GM19395 (cell line): ENCODE data around the gene MVK.
"Not testable (repeated sequence)": the region's sequence is repeated elsewhere in the genome, so short reads cannot be mapped to it uniquely, and the experiment has no call there.

Experiments
- ATAC-seq: cut with Tn5 transposase; IDR thresholded peaks from one replicate; pipeline ENCODE4 v1.9.1; 2021; ENCODE audit warnings: mild to moderate bottlenecking, moderate library complexity; ENCODE audit not compliant: unreplicated experiment

Gene MVK

DNA sequence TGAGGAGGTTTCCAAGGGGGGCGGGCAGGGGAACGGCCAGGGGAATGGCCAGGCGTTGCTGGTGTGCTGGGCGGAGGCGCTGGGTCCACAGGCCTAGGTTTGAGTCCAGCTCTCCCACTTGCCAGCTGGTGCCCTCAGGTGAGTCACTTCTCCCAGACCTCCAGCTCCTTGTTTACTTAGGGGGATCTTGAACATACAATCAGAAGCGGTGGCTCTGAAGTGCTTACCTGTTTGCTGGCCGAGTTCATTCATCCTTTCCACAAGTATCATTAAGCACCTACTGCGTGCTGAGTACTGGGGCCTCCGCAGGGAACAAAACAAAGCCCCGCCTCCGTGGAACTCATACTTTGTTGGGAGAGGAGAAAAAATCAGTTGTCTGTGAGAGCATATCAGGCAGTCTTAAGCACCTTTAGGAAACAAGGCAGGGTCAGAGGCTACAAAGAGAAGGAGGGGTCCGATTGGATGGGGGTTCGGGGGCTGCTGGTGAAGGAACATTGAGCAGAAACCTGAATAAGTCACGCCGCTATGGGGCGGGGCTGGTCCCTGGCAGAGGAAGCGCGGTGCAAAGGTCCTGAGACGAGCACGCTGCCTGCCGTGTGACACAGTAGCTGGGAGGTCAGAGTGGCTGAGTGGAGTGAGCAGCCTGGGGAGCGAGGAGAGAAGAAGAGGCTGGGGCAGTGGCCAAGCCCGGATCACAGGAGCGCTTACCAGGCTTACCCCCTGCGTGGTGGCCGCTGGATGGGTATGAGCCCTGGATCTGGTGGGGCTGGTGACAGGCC is 15.1 kb downstream of the MVK start:
- no peak for ATAC-seq

DNA sequence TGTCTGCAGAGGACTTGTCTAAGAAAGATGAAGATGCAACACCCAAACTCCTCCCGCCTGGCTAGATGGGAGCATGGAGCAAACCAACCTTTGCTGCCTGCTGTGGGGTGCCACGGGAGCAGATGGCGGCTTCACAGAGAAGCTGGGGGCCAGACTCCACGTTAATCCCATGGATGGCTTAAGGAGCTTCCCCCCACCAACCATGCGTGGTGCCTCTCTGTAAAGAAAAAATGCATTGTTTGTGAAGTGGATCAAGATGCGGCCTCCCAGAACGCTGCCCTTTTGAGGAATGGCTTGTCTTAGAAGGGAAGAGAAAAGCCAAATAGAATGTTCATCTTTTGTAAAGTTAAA is 15.6 kb downstream of the MVK start:
- no peak for ATAC-seq

DNA sequence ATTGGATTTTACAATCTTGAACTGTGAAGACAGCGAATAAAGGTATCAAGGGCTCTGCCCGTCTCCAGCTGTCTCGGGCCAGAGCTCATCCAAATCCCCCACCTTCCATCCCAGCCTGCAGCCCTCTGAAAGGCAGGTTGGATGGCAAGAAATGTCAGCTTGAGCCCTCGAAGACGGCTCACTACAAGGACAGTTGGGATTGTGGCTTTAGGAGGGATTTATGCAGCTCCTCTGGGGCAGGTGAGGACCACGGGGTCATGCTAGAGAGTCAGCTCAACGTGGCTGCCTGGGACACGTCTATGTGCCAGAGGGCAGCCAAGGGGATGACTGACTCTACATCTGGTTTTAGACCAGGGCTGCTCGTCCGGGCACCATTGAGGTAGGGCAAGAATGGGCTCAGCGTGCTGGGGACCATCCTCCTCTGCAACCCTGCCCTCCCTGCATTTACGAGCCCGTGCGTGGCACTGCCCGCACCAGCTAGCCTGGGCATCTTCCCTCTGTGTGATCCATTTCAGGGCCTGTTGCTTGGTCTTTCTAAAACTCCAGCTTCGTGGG is 16.2 kb downstream of the MVK start:
- ATAC-seq: no peak

DNA sequence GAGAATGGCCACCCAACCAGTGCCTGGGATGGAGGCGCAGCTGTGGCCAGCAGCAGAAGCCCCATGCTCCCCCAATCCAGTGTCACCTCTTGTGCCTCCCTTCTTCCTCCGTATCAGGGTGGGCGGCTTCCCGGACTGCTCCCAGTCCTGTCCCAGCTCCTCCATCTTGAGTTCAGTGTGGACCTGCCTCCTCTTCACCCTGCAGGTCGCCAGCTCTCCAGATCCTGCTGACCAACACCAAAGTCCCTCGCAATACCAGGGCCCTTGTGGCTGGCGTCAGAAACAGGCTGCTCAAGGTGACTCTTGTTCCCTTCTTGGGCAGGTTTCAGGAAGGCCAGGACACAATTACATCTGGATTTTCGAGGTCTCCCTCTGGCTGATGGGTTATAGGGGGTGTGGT is 17.0 kb downstream of the MVK start:
- no peak for ATAC-seq

DNA sequence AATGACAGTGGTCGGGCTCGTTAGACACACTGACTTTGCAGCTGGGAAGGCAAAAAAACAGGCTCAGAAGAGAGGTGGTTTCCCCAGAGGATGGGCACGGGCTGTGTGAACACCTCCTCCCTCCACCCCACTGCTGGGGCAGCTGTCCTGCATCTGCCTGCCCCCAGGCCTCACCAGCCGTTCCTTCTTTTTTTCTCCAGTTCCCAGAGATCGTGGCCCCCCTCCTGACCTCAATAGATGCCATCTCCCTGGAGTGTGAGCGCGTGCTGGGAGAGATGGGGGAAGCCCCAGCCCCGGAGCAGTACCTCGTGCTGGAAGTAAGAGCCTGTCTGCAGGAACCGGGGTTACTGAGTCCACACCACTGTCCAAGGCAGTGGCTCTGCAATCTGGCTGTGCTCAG is 17.4 kb downstream of the MVK start:
- no peak for ATAC-seq

DNA sequence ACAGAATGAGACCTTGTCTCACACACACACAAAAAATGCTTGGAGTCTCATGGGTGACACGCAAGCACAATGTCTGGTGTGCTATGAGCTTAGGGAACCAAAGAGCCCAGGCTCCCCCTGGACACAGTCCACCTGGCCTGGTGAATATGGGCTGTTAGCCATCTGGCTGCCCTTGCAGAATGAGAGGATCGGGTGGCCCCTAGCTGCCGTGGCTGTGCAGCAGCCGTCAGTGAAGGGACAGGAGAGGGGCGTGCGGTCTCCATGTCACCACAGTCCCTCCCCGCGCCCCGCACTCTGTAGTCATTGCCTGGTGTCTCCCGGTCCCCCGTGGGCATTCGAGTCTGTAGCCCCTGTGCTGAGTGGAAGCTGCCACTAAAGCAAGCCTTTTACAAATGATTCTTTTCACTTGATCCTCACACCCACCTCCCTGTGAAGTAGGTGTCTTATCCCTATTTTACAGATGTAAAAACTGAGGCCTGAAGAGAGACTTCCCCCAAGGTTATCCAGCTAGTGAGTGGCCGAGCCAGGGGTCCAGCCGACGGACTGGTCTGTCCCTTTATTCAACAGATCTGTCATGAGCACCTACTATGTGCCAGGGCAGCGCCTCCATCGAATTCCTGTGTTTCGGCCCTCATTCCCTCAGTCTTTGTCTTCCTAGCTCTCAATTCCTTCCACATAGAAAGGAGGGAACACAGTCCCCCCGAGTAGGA is 18.8 kb downstream of the MVK start:
- no peak for ATAC-seq

DNA sequence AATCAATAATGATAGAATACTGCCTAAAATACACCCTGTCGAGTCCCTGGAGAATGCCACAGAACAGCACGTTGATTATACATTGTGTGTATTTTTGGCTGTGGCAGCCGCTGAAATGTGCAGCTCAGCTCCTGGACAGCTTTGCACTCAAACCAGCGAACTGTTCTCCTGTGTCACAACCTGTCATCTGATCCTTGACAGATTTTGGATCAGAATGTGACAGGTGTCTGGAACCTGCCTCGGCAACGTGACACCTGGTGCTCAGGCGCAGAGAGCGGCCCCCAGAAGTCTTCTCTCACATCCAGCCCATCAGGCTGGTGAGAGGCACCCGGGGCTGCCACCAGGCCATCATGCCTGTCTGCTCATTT is 19.3 kb downstream of the MVK start:
- no peak for ATAC-seq

DNA sequence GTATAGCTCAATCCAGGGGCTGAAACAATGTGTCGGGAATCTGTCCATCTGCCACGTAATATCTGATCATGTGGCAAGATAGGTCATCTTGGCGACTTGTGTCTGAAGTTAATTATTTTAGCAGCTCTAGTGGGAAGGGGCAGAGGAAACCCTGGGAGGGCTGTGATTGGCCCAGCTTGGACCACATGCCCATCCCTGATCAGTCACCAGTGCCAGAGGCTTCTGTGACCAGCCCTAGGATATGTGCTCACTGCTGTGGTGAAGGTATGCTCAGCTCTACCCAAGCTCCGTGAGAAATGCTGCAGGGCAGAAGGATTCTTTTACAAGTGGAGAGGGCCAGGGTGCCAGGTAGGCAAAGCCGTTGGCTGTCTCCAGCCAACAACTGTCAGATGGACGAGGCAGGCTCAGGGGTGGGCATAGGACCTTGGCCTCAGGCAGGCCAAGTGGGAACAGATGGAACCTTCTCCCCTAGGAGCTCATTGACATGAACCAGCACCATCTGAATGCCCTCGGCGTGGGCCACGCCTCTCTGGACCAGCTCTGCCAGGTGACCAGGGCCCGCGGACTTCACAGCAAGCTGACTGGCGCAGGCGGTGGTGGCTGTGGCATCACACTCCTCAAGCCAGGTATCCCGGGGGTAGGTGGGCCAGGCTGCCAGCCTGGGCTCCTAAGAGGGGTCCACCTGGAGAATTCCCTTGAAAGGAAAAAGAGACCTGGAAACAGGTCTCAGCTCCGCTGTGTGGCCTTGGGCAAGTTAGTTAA is 21.1 kb downstream of the MVK start:
- no peak for ATAC-seq

DNA sequence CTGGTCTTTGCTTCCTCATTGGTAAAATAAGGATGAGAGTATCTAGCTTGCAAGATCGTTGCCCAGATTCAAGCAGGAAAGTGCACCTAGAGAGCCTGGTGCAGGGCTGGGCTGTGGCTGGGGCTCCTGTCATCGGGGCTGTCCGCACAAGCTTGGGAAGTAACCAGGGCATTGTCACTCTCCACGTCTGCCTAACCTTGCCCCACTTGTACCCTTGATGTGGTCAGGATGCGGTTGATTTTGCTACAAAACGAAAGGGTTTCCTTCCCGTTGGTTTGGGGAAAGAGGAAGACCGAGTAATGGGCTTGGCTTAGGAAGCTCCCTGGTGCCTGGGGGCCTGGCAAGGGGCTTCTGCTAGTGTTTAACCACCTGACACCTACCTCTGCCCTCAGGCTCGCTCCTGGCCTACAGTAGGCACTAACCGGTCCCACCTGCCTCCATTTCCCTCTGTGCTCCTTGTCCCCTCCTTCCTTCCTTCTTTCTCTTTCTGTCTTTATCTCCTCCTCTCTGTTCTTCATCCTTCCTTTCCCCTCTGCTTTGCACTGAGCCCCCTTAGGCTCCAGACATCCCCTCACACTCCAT is 21.8 kb downstream of the MVK start:
- ATAC-seq: no peak

DNA sequence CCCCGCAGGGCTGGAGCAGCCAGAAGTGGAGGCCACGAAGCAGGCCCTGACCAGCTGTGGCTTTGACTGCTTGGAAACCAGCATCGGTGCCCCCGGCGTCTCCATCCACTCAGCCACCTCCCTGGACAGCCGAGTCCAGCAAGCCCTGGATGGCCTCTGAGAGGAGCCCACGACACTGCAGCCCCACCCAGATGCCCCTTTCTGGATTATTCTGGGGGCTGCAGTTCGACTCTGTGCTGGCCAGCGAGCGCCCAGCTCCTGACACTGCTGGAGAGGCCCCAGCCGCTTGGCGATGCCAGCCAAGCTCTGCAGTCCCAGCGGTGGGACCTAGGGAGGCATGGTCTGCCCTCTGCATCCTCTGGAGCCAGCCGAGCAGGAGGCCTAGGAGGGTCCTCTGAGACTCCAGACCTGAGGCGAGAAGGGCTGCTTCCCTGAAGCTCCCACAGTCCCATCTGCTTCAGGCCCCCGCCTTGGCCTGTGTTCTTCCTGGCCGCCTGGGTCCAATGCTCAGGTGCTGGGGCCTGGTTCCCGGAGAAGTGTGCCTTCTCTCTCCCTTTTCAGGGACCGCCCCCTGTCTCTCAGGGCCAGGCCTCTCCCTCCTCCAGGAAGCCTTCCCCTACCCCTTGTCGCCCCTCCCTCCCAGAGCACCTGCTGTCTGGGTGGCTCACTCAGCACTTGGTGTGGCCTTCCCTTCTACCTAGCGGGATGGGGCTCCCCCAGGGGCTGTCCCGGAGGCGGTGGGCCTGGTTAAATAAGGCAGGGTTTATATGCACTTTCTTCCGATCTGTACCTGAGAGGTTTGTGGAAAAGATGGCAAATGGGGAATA is 23.0 kb downstream of the MVK start:
- no peak for ATAC-seq

DNA sequence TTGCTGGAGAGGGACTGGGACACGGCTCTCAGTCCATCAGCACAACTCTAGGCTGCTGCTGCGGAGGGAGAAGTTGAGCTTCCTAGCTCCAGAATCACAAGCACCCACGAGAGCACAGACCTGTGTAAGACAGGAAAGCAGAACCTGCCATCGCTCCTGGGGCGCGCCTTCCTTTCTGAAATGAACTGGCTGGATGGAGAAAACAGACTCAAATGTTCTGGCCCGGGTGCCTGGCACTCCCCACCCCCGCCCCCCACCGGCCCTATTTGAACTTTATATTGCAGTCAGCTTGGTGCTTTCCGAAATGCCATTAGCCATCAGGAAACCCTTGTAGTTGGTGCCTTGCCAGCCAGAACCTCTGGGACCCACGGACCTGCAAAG is 23.8 kb downstream of the MVK start:
- ATAC-seq: no peak

DNA sequence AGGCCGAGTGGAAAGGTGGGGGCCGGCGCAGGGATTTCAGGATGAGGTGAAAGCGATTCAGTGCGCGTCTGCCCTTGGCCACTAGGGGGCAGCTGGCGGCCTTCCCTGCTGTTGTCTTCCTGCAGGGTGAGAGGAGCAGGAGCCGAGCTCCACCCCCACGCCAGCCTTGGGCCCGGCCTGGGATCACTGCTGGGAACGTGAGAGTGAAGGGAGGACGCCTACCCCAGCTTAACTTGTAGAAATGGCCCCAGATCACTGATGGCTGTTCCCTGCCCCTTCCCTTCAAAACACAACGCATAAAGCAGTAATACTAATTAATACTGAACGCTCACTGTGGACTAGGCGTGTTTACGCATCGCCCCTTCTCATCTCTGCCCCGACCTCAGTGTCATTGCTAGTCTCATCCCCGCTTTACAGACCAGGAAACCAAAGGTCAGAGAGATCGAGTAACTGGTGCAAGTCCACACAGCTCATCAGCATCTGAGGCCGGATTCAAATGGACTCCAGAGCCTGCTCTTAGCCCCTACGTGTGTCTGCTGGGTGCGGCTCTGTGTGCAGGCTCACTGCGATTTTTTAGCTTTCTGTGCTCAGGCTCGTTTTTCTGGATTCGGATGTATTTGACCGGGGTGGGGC is 24.3 kb downstream of the MVK start:
- no peak for ATAC-seq

DNA sequence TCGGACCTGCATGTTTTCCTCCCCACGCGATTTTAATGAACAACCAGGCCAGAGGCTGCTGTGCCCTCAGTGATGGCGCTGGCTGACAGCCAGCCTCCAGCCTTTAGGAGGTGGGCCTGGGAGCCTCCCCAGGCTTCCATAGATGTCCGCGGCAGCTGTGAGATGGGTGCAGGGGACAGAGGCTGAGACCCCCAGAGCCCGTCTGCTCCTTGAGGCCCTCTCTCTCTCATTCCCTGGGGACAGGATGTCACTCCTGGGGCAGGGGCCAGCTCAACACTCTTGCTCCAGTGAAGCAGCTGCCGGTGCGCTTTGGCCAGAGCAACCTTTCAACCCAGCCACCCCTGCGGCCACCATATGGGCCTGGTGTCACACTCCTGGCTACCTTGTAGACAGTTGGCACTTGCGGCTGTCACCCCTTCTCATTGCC is 24.8 kb downstream of the MVK start:
- no peak for ATAC-seq

DNA sequence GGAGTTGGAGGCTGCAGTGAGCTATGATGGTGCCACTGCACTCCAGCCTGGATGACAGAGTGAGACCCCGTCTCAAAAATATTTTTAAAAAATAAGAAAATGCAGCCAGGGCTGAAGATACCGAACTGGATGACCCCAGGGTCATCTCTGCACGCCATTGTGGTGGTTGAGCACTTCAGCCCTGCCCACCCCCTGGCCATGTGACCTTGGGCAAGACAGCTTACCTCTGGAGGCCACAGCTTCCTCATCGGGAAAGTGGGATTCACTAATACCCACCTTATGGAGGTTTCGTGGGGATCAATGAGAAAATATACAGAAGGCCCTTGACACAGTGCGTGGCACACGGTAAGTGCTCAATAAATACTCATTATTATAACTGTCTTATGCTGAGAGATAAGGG is 25.5 kb downstream of the MVK start:
- no peak for ATAC-seq

DNA sequence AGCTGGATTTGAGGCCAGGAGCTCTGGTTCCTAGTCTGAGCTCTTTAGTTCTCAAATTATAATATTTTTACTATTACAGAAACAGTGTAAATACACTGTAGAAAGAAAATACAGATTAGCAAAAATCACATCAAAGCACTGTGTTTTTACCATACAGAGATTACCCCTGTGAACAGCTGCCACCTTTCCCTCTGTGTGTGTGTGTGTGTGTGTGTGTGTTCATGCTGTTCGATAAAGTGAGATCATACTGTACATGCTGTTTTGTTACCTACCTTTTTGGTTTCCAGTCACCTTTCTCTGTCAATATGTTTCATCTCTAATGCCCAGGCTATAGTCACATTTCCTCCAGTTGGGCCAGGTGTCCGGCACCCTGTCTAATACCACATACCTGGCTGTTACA is 26.9 kb downstream of the MVK start:
- no peak for ATAC-seq

DNA sequence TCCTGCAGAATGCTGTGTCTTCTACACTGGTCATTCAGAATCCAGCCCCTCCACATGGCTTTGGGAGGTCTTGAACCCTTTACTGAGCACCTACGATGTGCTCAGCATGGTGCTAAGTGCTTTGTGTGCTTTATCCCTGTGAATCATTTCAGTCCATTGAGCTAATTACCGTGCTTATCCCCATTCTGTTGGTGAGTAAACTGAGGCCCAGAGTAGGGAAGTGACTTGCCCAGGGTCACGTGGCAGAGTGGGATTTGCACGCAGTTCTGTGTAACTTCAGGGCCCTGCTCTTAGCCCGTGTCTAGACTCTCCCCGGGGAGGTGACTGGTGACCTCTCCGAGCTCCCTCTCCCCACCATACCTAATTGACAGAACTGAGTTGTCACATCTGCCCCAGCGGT is 27.4 kb downstream of the MVK start:
- ATAC-seq: no peak

DNA sequence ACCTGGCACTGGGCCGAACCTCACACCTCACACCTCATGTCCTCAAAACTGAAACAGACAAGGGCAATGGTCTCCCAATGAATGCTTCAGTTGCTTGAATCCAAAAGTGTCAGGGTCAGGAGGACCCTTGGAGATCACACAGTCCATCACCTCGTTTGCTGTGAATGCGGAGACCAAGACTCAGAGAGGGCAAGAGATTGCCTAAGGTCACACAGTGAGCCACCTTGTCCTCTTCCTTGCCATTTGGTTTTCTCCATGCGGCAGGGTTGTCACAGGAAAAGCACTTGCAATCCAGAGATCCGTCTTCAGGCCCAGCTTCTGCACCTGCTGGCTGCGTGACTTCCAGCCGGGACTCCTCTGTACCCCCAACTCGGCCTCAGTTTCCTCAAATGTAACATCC is 28.0 kb downstream of the MVK start:
- no peak for ATAC-seq

DNA sequence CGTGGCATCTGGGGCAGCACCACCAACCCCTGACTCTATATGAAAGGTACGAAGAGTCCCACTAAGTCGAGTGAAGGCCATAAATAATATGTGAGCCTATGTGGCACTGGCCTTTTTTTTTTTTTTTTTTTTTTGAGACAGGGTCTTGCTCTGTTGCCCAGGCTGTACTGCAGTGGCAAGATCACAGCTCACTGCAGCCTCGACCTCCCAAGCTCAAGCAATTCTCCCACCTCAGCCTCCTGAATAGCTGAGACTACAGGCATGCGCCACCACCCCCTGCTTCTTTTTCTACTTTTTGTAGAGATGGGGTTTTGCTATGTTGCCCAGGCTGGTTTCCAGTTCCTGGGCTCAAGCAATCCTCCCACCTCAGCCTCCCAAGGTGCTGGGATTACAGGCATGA is 28.5 kb downstream of the MVK start:
- ATAC-seq: not testable (repeated sequence)

DNA sequence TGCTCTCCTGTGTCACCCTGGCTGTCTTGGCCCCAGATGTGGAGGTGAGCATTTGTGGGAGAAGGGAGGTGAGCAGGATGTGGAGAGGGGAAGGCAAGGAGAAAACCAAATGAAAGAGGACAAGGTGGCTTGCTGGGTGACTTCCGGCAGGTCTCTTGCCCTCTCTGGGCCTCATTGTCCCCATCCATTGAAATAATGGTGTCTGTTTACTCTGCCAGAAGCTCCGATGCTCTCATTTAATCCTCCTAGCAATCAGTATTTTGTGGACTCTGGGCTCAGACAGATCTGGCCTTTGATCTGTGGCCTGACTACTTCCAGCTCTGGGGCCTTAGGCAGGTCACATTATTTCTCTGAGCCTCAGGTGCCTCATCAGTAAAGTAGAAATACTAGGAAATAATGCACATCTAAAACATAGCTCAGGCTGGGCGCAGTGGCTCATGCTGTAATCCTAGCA is 30.6 kb downstream of the MVK start:
- ATAC-seq: no peak

DNA sequence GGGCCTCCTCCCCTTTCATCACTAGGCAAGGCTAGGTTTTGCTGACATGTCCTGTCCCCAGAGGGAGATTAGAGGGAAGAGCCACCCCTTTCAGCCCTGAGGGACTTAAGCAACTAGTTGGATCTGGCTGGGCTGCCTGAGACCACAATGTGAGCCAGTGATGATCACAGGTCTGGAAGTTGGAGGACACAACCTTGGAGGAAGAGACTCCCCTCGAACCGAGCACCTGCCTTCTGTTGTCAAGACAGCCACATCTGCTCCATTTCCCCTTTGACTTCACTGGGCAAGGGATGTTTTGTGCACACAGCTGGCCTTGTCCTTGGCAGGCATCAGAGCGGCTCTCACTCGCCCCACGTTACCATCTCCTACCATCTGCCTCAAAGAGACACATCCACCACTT is 31.4 kb downstream of the MVK start:
- no peak for ATAC-seq
